ENCODE measurements around the gene IRF8.
"Not testable (repeated sequence)": the region's sequence is repeated elsewhere in the genome, so short reads cannot be mapped to it uniquely, and the experiment has no call there.

Gene IRF8, protein sequence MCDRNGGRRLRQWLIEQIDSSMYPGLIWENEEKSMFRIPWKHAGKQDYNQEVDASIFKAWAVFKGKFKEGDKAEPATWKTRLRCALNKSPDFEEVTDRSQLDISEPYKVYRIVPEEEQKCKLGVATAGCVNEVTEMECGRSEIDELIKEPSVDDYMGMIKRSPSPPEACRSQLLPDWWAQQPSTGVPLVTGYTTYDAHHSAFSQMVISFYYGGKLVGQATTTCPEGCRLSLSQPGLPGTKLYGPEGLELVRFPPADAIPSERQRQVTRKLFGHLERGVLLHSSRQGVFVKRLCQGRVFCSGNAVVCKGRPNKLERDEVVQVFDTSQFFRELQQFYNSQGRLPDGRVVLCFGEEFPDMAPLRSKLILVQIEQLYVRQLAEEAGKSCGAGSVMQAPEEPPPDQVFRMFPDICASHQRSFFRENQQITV

DNA sequence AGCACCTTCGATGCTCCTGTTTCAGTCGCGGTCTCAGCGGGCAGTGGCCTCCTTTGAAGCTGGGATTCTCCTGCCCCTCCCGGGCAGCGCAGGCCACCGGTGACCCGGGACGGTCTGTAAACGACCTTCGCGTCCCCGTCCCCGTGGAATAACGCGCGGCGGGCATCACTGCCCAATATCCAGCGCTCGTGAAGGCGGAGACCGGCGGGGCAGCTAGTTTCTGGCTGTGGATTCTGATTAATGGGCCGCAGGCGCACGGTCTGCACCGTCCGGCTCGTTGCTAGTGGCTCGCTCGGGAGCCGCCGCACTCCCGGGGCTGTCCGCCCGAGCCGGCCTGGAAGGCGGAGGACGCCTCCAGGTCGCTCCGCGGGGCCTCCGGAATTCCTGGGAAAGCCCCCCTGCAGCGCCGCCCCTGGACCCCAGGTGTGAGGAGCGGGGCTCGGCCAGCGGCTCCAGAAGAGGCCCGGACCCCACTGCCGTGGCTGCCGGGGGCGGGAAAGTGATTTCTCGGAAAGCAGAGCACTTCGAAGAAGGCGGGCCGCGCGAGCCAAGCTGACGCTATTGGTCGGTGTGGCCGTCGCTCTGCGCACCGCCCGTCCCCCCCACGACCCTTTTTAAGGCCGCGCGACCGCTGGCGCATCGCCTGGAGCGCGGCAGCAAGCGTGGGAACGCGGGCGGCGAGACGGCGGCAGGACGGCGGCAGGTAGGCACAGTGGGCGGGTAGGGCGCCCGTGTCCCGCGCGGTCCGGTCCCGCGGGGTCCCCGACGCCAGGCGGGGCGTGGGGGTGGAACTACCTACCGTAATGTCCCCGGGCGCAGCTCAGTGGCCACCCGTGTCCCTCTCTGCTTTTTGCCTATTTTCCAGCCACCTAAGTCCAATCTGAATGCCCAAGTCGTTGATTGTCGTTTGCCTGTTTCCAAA lies at the start of gene IRF8:
Gene IRF8, plus strand, starts transcription at position 642 of the 922 bp plus-strand sequence. CDS start 3,854 bp downstream, outside the sequence.
- DNase-seq (ENCODE audit: low spot score), result peak; percentile 22

DNA sequence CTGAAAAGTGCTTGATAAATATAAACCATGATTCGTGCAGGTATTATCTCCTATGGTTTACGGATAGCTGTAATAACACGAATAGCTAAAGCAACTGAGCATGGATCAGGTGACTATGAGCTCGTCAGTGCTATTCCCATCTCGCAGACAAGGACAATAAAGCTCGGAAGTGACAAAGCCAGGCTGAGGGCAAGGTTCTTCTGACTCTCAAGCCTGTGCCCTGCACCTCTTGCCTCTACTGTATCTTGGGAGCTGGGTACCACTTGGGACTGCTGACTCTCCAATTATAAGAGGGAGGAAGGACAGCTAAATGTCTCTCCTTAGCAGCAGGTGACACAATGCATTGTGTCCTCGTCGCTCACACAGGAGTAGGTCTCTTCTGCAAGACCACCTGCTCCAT lies 49.6 kb upstream of the IRF8 start:
- no peak for DNase-seq (ENCODE audit: low spot score)

DNA sequence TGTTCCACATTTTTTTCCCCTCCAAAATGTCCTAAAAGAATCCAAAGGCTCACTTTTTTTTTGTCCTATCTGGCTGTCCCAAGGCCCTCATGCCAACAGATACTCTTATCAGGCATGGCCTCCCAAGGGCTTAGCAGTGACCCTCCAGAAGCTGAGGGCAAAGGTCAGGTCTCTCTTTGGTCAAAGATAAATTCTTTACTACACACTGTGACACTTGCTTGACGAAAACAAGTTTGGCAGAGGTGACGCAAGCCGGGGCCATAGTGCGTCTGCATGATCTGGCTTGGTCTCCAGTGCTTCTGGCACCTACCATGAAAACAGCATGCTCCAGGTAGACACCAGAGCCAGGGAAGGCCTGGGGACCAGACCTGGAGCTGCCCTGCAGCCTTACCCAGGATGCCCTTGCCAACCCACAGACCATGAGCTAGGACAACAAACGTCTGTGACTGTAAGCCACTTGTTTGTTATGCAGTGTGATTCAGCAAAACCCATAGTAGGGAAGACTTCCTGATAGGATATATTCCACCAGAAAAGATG lies 48.5 kb upstream of the IRF8 start:
- no peak for DNase-seq (ENCODE audit: low spot score)

DNA sequence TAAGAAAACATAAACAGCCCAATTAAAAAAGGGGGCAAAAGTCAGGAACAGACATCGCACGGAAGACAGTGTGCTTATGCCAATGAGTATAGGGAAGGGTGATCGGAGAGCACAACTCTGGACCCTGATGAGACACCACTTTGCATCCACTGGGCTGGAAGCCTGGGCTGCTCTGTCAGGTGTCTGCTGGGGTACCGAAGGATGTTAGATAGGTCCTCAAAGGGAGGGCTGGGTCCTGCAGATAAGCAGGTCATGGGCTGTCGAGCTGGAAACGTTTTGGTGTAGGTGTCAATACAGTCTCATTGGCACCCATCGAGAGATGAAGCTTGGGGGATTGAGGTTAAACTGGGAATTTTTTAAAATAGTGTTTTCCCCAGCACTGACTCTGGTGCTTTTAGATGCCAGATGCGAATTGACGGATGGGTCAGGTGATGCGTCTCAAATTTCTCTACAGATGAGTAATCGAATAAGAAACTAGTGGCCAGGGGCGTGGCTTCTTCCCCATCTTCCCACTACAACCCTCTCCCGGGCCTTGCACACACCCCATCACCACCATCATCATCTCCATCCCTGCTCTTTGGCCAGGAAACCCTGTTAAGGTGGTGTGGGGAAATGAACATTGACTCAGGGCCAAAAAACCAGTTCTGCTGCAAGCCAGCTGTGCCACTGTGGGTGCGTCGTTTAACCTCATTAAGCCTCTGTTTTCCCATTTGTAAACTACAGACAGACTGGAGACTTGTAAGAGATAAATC lies 47.8 kb upstream of the IRF8 start:
- DNase-seq (ENCODE audit: low spot score), result no peak

DNA sequence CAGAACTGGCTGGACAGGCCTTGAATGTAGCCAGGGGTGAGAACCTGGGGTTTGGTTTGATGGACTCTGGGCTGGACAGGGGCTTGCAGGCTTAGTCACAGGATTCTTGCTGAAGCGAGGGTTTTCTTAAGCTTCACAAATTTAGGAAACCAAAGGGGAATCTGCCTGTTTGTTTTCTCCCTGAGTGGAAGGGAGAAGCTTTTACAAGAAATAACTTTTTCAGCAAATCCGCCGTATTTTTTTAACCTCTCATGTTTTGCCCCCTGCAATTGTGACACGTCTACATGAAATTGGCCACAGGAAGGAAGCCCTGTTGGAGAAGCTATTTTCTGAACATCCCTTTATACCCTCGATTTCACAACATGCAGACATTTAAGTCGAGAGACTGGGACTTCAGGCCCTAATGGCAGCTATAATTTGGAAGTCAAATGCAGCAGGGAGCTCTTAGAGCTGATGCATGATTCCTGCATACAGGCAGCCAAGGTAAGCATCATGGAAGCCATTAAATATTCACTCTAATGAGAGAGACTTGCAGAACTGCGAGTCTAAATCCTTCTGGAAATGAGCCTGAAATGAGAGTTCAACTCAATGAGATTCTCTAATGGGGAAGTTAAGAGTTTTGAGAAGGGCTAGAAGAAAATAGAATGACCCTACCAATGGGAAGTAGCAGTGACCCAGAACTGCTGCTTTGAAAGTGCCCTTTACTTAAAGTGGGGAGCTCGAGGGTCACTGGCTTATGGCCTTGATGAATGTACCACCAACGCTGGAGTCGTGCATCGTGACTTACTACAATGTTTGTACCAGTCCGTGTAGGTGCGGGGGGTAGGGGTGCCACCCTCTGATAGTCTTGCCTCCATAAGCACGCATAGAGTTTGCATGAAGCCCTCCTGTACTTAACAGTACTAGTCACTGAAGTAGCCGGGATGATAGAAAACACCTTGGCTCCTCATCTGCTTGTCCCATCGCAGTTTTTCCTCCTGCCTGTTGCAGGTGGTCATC lies 45.1 kb upstream of the IRF8 start:
- DNase-seq (ENCODE audit: low spot score), result no peak

DNA sequence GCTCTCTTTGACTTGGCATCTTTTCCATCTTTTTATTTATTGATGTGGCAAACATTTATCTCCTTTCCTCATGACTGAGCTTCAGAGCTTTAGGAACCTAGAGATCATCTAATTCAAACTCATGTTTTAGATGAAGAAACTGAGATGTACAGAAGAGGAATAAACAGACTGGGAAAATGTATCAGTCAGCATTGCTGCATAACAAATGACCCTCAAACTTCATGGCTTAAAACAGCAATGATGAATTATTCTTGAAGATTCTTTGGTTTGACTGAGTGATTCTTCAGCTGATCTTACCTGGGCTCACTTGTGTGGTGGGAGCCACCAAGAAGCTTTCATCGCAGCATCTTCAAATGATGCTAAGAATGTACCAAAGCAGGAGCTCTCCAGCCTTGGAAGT lies 44.0 kb upstream of the IRF8 start:
- no peak for DNase-seq (ENCODE audit: low spot score)

DNA sequence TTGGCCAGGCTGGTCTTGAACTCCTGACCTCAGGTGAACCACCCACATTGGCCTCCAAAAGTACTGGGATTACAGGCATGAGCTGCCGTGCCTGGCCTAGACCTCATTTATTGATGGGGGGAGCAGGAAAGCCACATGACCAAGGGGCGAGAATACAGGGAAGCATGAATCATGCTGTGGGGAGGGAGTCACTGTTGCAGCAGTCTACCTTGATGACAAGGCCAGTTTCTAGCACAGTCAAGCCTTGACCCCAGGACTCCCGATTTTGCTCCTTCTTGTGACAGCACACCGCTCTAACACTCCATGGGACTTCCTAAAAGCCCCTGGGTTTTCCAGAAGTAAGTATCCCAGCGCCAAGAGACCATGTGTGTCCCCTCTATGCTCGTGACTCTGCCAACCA lies 42.9 kb upstream of the IRF8 start:
- DNase-seq (ENCODE audit: low spot score), result peak; percentile 13

DNA sequence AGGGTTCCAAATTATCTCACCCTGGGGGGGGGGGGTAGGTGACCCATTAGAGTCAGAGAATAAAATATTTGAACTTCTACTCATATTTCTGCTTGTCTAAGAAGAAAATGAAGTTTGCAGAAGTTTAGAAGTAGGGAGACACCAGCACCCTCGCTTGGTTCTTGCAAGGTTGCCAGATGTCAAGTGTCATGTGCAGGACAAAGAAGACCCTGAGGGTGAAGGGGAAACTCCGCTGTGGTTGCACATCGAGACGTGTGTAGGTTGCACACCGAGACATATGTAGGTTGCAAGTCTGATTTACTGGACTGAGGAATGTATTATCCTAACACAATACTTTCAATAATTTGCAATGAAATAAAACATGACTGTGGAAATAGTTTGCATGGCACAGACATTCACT lies 42.4 kb upstream of the IRF8 start:
- DNase-seq (ENCODE audit: low spot score), result no peak

DNA sequence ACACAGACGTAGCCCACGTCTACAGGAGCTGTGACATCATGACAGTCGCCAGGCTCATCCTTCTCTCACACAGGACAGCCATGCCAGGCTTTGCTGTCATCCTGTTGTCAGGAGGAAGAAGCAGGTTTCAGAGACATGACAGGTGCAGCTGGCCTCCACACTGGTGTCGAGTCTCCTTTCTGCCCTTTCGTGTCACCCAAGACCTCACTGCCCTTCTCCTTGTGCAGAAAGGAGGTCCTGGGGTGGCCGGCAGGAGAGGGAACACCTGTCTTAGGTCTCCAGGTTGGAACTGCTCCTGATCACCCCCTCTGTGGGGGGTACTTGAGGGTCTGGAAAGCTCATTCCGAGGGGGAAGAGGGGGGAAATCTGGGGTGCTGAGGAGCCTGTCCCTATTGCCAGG lies 41.6 kb upstream of the IRF8 start:
- DNase-seq (ENCODE audit: low spot score), result no peak

DNA sequence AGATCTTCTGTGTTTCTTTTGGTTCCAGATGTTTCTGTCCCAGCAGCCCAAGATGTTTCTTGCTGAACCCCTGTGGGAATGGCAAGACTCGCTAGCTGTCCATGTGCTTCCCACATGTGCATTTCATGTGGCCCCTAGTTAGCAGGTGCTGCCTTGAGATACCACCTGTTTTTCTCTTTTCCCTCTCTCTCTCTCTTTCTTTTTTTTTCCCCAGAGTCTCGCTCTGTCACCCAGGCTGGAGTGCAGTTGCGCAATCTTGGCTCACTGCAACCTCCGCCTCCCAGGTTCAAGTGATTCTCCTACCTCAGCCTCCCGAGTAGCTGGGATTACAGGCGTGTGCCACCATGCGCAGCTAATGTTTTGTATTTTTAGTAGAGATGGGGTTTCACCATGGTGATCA lies 40.4 kb upstream of the IRF8 start:
- not testable (repeated sequence) for DNase-seq (ENCODE audit: low spot score)

DNA sequence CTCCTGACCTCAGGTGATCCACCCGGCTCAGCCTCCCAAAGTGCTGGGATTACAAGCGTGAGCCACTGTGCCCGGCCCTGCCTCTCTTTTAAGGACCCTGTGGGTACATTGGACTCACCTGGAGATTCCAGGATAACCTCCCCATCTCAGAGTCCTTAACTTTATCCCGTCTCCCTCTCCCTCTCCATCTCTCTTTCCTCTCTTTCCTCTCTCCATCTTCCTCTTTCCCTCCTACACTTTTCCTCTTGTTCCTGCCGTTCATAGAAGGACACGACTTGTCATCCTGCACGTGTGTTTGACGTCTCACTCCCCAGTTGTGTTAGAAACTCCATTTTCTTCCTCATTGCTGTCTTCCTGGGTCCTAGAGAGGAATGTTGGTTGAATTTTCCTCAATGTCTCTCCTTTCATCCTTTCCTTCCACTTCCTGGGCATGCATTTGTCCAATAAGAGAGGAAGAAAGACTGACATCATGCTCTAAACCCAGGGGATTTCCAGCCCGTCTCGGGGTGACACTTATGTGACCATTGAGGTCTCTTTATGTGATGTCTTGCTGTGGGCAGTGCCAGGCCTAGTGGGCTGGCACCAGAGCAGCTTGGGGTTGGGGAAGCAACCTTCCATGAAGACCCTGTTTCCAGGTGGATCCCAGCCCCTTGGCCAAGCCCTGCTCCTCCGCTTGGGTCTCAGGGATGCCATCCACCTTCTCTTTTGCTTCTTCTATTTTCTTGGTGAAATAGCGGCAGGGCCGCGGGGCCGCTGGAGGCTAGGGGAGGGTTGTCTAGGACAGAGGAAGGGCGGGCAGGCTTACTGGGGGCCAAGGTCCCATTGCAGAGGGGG lies 39.8 kb upstream of the IRF8 start:
- no peak for DNase-seq (ENCODE audit: low spot score)

DNA sequence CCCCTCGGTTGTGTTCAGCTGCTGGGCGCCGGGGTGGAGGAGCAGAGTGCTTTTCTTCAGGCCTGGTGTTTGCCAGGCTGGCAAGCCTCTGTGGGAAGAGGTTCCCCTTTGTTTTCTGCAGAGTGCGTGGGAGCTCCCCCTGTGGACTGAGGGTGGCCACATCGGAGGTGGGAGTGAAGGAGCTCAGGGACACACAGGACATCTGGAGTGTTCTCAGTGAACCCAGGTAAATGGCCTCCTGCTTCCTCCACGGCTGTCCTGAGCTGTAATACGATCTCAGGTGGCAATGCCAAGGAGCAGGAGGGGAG lies 39.2 kb upstream of the IRF8 start:
- no peak for DNase-seq (ENCODE audit: low spot score)

DNA sequence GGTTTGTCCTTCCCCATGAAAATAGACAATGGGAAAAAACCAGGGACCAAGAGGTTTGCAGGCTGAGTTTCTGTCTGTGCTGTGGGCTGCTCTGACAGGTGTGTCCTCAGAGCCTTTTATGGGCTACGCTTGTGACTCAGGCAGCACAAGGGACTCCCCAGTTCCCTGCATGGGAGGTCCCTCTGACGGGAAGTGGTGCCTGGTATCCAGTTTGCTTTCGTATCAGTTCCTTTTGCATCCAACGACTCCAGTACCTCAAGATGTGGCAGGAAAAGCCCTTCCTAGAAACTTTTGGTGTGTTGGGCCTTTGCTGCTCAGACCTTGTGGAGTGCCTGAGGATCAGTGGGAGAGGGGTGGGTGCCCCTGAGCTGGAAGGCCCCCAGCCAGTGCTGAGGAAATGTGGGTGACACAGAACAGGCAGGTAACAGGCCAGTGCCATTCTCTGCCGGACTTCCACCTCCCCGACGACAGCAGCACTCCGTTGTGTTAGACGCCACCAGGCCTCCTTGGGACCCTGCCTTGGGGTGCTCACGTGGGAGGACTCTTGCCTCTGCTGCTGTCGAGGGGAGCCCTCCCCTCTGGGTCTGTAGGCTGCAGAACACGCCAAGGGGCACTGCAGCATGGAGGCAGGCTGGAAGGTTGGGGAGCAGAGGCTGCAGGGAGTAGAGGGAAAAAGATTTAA lies 38.4 kb upstream of the IRF8 start:
- no peak for DNase-seq (ENCODE audit: low spot score)

DNA sequence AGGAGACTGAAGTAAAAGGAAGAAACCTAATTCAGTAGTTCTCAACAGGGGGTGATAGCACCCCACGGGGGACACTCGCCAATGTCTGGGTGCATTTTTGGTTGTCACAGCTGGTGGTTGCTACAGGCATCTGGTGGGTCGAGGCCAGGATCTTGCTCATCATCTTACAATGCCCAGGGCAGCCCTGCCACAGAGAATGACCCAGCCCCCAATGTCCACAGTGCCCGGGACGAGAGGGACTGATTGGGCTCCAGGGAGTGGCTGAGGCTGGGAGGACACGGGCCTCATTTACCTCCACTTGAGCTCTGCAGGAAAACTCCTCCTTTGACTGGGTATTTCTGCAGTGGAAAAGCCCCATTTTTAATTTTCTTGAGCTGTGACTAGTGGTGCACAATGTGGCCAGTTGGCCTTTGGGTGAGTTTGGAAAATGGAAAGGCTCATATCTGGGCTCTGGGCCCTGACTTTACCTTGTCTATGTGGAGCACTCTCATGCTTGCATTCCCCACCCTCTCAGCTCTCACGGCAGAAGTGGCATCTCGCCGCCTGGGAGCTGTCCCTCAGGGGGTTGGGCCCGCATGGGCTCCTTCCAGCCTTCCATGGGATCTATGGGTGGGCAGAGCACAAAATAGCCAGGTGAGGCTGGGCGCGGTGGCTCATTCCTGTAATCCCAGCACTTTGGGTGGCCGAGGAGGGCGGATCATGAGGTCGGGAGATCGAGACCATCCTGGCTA lies 37.7 kb upstream of the IRF8 start:
- DNase-seq (ENCODE audit: low spot score), result no peak

DNA sequence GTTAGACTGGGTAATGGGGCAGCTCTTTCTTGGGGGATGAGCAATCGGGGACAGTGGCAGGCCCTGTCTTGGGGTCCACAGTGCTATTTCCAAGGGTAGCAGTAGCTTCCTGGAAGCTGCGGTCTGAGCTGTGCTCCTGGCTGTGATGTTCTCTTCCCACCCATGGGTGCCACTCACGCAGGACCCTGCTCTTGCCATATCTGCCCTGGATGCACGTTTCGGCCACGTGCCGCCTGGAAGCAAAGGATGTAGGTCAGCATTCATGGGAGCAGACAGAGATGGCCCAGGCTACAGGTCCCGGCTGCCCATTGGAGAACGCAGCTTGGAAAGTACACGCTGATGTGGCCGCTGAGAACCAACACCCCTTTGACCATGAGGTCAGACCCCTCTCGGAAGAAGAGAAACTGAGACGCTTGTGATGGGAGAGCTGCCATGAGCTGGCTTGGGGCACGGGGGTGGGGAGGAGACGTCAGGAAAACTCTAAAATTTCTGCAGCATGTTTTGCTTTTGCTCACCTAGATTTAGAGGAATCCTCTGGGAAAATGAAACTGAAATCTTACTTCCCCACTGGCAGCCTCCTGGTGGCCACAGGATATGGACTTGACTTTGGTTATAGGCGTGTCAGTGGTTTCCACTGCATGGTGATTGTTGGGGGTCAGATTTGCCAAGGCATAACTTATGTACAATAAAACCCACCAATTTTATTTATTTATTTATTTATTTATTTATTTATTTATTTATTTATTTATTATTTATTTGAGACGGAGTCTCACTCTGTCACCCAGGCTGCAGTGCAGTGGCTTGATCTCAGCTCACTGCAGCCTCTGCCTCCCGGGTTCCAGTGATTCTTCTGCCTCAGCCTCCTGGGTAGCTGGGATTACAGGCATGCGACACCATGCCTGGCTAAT lies 36.2 kb upstream of the IRF8 start:
- no peak for DNase-seq (ENCODE audit: low spot score)

DNA sequence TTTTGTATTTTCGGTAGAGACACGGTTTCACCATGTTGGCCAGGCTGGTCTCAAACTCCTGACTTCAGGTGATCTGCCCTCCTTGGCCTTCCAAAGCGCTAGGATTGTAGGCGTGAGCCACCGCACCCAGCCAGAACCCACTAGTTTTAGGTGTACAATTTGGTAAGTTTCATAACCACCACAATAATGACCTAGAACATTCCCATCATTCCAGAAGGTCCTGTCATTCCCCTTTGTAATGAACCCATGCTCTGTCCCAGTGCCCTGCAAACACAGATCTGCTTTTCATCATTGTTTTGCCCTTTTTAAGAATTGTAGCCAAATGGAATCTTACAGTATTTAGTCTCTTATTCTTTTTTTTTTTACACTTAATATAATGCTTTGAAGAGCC lies 35.6 kb upstream of the IRF8 start:
- peak; percentile 29 for DNase-seq (ENCODE audit: low spot score)

DNA sequence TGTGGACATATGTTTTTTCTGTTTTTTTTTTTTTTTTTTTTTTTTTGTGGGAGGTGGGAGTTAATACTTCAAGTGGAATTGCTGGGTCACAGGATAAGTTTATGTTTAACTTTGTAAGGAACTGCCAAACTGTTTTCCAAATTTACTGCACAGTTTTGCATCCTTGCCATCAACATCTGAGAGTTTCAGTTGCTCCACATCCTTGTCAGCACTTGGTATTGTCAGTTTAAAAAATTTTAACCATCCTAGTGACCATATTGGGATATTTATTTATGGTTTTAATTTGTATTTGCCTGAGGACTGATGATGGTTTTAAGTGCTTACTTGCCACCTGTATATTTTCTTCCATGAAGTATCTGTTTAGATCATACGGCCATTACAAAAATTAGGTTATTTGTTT lies 34.0 kb upstream of the IRF8 start:
- no peak for DNase-seq (ENCODE audit: low spot score)

DNA sequence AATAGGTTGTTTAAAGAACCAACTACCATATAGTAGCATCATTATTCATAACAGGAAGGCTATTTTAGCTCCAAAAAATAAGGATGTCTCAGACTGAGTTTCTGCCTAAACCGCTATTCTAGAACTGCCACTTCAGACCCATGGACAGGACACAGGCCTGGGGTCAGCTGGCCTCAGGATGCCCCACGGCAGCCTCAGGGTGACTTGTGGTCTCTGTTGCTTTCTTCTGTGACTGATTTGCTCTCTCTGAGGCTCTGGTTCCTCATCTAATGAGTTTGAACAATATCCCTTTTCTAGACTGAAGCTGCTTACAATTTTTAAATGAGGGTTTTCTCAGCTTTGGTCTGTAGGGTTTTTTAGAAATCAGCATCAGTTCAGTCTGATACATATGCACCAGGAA lies 31.8 kb upstream of the IRF8 start:
- DNase-seq (ENCODE audit: low spot score), result no peak
